Activated naive CD8-positive, alpha-beta T cell treated with anti-CD3 and anti-CD28 coated beads, Interleukin-2, amount 50 U/mL, for 16 hours (primary cell): ENCODE measurements around the gene RUNX3.
"Not testable (repeated sequence)": the region's sequence is repeated elsewhere in the genome, so short reads cannot be mapped to it uniquely, and the experiment has no call there.

ENCODE experiments used
- DNase-seq: peaks from one replicate; pipeline ENCODE4 v3.0.0-alpha.2; 2020; ENCODE audit warnings: low read depth, low spot score

RUNX3 gene

GRCh38 chr1:24903011-24903461 lies 27.0 kb downstream of the RUNX3 start:
- DNase-seq: no peak

DNA sequence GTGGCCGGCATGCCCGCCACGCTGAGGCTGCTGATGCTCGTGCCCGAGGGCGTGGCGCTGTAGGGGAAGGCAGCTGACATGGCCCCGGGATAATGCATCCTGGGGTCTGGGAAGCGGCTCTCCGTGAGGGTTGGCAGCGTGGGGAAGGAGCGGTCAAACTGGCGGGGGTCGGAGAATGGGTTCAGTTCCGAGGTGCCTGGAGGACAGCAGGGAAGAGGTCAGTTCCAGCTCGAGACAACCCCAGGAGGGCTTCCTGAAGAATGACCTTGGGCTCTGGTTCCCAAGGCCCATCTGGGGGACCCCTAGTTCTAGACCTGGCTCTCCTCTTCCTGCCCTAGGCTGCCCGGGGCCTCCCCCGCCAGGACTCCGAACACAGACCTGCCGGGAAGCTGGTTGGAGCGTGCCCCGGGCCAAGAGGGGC lies 27.6 kb downstream of the RUNX3 start:
- DNase-seq: no peak

GRCh38 chr1:24901791-24902470 lies 28.1 kb downstream of the RUNX3 start:
- no peak for DNase-seq

- no peak for DNase-seq
These were observed 28.9 kb downstream of the RUNX3 start for GRCh38 chr1:24900985-24901781.

- DNase-seq: no peak
These were observed 29.6 kb downstream of the RUNX3 start for GRCh38 chr1:24900486-24900849.

DNA sequence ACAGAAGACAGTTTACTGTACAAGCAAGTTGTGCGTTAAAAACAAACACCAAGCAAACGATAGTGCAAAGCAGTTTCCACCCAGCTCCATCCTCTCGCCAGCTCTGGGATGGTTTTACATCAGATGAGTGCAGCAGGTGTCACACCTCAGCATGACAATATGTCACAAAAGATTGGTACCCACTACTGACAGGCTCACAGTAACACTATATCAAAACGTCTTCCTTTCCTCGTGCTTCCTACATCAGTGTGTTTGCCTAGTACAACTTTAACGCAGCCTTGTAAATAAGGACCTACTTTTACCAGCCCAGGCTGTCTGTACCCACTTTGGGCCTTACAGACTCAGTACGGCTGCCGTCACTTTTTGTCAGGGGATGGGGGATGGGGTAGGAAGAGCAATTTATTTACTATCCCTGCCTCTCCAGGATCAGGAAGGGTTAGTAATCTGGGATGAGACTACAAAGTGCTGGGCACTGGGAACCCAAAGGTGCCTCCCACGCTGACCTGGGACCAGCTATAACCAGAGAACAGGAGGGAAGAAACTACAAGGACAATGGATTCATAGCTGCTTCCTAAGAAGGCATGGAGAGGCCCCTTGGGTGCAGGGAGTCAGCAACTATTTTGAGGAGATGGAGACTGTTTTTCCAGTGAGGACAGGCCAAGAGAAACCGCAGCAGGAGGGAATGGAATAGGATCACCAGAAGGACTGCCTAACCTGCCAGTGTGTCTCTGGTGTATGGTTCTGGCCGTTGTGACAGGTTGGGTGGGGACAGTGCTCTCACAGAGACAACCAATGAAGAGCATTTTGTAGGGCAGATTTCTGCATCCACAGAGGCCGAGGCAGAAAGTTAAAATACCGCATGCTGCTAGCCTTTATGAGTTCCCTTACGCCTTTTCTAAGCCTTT lies 30.2 kb downstream of the RUNX3 start:
- DNase-seq: no peak

DNA sequence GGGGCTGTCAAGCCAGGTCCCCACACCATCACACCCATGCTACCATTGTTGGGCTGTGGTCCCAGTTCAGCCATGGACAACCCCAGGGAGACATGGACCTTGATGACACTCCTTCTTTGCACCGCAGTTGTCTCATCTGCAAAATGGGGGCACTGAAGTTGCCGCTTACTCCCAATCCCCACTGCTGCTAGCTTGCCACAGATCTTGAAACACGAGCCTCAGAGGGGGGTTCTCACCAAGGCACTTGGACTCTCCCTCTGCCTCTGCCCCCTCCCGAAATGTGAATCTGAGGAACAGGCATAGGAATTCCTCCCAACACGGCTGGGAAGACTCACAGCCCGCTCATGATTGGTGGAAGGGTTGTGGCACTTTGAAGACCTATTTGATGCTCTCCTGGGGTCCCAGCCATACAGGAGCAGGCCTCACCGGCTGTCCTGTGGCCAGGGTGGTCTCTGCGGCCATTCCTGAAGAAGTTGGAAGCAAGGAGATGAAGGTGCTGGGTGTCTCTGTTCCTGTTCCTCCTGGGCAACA lies 31.1 kb downstream of the RUNX3 start:
- no peak for DNase-seq

- no peak for DNase-seq
These were observed 31.7 kb downstream of the RUNX3 start for GRCh38 chr1:24898152-24898908.

DNA sequence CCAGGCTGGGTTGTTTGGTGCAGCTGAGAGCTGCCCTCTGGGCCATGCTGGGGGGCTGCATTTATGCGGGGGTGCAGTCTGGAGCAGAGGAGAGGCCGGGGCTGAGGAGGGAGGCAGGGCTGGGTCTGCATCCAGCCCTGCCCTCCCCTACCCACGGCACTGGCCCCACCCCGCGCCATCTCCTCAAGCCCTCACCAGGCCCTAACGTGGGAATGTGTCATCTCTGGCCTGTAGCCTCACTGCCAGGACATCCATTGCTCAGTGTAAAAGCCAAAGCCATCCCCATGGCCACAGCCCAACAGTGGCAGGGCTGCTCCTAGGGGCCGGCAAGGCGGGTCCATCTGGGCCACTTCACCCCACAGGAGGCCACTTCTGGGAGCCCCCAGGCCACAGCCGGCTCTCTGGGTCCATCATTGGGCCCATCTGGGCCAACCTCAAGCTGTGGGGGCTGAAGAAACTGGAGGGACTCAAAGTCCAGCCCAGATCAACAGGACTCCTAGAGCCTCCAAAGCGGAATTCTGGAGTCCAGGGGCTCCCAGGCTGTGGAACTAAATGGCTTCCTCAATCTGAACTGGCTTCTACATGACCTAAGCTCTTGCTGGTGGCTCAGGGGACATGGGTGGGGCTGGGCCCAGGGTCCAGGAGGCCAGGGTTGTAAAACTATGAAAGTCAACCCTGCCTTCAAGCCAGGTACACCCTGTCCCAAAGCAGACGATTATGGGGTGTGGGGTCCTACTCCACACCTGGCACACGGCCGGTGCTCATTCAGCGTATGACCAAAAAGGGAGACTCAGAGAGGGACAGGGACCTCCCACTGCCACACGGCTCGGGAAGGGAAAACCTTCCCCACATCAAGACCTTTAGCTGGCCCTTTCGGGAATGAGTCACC lies 32.6 kb downstream of the RUNX3 start:
- DNase-seq: no peak

DNA sequence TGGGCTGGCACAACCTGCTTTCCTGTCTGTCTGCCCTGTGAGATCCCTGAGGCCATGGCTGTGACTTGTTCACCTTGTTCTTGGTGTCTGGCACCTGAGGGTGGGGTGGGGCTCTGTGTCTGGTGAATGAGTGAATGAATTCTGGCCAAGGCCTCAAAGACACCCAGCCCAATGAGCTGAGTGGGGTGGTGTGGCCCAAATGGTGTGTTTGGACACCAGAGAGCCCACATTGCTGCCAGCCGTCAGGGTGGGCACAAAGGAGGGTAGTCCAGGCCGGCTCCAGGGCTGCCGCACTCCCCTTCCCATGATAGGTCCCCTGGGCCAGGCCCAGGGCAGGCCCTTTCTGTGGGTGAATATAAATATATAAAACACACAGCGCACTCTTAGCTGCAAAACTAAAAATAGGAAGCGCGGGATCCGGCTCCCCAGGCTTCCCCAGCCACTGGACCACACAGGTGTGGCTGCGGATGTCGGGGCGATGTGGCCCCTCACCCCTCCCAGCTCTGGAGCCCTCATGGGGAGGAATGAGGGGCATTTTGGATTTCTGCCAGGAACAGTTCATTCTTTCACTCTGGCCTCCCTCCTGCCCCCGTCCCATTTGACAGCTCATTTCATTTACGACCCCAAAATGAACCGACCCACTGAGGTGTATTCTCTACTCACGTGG lies 33.3 kb downstream of the RUNX3 start:
- DNase-seq: no peak

- no peak for DNase-seq
These were observed 33.9 kb downstream of the RUNX3 start for GRCh38 chr1:24896176-24896575.

DNA sequence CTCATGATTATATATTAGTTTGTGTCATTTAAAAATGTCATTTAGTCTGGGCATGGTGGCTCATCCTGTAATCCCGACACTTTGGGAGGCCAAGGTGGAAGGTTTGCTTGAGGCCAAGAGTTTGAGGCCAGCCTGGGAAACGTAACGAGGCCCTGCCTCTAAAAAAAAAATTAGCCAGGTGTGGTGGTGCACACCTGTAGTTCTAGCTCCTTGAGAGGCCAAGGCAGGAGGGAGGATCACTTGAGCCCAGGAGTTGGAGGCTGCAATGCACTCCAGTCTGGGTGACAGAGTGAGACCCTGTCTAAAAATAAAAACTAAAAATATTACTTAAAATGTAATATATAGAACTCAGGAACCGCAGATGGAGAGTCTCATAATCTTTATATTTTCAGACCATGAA lies 34.6 kb downstream of the RUNX3 start:
- DNase-seq: no peak

- no peak for DNase-seq
These were observed 36.1 kb downstream of the RUNX3 start for GRCh38 chr1:24894002-24894401.

DNA sequence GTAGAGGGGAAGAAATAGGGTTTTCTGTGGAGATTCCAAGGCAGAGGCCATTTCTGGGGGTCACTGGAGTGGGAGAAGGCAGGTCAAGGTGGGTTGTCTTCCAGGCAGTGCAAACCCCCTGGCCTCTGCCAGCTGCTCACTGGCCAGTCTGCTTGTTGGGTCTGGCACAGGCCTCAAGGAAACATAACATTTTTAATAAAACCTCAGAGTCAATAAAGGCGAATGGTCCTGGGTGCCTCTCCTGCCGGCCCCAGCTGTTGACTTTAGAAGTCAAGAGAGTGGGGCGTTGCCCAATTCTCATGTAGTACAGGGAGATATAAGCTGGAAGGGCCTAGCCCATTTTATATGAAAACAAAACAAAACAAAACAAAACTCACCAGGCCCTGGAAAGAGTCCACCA lies 36.6 kb downstream of the RUNX3 start:
- DNase-seq: no peak

GRCh38 chr1:24892188-24893153 lies 37.6 kb downstream of the RUNX3 start:
- no peak for DNase-seq

DNA sequence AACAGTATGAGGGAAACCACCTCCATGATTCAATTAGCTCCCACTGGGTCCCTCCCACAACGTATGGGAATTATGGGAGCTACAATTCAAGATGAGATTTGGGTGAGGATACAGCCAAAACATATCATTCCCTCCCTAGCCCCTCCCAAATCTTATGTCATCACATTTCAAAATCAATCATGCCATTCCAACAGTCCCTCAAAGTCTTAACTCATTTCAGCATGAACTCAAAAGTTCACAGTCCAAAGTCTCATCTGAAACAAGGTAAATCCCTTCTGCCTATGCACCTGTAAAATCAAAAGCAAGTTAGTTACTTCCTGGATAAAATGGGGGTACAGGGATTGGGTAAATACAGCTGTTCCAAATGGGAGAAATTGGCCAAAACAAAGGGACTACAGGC lies 38.7 kb downstream of the RUNX3 start:
- not testable (repeated sequence) for DNase-seq

DNA sequence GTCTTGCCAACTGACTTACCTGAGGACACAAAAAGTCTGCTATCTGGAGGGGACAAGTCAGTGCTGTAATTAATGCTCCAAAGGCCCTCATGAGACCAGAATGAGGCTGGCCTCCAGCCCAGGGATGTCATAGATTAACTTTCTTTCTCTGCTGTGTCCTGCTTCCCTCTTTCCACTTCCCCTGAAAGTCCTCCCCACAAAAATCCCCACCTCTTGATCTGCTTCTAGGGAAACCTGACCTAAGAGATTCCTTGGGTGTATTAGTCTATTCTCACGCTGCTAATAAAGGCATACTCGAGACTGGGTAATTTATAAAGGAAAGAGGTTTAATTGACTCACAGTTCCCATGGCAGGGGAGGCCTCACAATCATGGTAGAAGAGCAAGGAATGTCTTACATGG lies 39.2 kb downstream of the RUNX3 start:
- no peak for DNase-seq

GRCh38 chr1:24888971-24889676 lies 41.0 kb downstream of the RUNX3 start:
- DNase-seq: no peak
